Cerebellar cortex (tissue), 1 donor: Measurements from ENCODE around the gene BBC3.
"Not testable (repeated sequence)": the region's sequence is repeated elsewhere in the genome, so short reads cannot be mapped to it uniquely, and the experiment has no call there.

Experiments used
- DNase-seq: peaks from one replicate; pipeline ENCODE4 v3.0.0-alpha.2; 2015; ENCODE audit warnings: low spot score

The BBC3 gene

DNA sequence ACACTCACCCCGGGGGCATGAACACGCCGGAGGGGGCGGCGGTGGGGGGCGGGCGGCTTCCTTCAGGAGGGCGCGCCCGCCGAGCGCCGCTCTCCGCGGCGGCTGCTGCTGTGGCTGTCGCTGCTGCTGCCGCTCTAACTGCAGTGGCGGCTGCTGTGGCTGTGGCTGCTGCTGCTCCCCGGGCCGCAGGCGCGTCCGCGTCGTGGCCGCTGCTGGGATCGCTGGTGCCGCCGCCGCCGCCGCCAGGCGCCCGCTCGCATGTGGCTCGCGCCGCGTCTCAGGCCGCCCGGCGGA, at the start of gene BBC3:
BBC3 (minus strand) TSS at position 279 of the 294 bp plus-strand sequence. CDS start 2,768 bp downstream, outside the sequence.
- no peak for DNase-seq

GRCh38 chr19:47280183-47280797, 49.3 kb upstream of the BBC3 start:
- DNase-seq = peak; percentile 37

- not testable (repeated sequence) for DNase-seq
Measured at GRCh38 chr19:47276513-47276912, 45.5 kb upstream of the BBC3 start.

DNA sequence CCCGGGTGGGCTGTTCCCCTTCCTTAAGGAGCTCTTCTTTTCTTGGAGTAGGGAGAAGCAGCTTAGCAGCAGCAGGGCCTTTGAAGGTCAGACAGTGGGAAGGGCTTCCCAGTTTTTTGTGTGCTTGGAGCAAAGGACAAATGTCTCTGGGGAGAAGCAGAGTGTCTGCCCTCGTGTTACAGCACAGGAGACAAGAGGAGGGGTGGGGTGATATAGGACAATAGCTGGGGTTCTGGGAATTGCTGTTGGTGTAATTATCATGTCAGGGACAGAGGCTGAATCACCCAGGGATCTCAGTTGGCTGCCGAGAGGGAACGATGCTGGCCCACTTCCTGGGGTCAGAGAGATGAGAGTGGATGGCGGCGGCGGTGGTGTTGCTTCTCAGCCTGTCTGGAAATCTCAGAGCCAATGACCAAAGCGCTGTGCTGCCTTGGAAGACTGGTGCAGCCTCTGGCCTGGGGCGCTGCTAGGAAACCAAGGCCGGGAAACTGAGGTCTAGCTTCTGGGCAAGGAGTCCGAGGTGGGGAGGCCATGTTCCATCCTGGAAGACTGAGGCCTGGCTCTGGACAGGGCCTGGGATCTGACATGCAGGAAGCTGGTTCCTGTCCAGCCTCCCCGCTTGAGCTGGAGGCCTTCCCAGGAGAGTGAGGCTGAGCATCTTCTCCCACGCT, 44.9 kb upstream of the BBC3 start:
- peak; percentile 29 for DNase-seq

DNA sequence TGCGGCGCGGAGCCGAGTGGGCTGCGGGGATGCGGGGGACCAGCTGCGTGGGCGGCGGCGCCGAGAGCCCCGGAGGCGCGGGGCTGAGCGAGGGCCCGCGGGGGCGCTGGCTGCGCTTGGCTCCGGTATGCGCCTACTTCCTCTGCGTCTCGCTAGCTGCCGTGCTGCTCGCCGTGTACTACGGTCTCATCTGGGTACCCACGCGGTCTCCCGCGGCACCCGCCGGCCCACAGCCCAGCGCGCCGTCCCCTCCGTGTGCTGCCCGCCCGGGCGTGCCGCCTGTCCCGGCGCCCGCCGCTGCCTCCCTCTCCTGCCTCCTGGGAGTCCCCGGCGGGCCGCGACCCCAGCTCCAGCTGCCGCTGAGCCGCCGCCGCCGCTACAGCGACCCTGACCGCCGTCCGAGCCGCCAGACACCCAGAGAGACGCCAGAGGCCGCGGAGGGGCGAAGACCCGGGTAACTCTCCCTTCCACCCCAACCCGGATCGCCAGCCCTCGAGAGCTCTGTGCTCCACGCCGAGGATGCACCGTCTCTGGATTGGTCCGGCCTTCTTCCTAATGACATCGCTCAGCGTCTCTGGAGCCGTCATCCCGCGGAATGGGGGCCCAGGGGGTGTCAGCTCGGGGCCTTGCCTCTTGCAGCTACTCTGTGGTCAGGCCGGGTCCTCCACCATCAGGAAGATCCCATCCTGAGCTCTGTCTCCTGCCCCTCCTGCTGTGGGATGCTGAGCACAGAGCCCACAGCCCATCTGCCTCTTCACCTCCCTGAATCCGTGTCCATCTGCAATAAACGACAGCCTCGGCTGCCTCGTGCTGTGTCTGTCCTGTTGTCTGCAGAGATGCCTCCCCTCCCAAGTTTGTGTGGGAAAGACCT, 44.1 kb upstream of the BBC3 start:
- DNase-seq = peak; percentile 40

GRCh38 chr19:47274071-47274890, 43.3 kb upstream of the BBC3 start, which contains the start of gene INAFM1:
TSS of gene INAFM1 (plus strand) at chr19:47274885. CDS start at chr19:47274920, 35 bp downstream.
- peak; percentile 93 for DNase-seq

DNA sequence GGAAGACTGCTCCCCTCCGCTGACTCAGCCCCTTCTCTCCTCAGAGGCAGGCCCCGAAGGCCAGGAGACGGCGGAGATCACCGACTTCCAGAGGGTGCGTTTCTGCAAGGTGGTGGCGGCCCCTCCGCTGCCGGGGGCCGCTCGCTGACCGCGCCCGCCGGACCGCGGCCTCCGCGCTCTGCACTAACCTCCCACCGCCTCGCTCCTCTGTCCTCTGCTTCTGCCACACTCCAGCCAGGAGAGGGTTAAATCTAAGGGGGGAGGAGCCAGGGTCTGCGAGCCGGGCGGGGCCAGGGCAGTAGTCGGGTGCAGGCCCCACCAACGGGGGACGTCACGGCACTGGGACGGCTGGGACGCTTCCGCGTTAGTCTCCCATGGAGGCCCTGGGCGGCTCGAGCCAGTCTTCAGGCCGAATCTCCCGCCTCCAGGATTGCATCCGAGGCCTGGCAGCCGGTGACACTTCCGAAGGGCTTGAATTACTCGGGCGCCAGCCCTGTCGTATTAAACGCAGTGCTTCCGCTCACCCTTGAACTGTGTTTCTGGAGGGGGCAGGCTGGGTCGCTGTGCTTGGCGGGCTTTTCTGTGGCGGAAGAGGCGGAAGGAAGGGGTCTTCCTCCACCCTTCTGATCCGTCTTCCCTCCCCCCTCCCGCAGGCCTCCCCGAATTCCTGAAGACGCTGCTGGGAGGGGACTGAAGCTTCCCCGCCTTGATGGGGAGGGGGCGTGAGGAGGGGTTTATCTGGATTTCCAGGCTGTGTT, 42.5 kb upstream of the BBC3 start:
- peak; percentile 95 for DNase-seq

- peak; percentile 59 for DNase-seq
Measured at GRCh38 chr19:47272448-47273312, 41.7 kb upstream of the BBC3 start.

GRCh38 chr19:47271949-47272348, 41.0 kb upstream of the BBC3 start:
- DNase-seq = no peak

GRCh38 chr19:47270408-47270807, 39.4 kb upstream of the BBC3 start:
- DNase-seq = no peak

GRCh38 chr19:47269596-47269995, 38.6 kb upstream of the BBC3 start:
- no peak for DNase-seq

DNA sequence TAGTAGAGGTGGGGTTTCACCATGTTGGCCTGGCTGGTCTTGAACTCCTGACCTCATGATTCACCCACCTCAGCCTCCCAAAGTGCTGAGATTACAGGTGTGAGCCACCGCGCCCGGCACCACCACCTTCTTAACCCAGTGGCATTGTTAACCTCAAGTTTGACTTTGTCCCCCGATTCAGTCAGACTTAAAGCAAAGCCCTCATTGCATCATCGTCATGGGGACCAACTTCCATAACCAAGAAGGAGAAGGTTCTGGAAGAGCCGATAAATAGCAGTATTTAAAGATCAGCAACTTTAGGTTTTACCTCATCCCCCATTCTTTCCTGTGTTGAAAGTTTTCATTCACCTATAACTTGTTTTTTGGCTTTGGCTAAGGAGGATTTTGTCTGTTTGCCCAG, 37.0 kb upstream of the BBC3 start:
- no peak for DNase-seq

DNA sequence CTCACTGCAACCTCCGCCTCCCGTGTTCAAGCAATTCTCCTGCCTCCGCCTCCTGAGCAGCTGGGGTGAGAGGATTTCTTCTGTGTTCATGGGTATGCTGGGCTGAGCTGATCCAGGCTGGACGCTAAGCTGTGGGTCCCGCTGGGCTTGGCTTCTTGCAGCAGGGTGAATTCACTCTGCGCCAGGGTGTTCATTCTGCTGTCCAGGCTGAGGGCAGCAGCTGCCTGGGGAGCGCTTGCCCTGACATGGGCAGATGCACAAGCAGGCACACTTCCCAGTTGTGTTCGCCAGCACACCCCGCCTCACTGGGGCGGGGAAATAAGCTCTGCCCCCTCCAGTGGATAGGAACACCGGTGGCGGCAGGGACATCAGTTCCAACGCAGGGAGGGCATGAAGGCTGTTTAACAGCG, 36.4 kb upstream of the BBC3 start:
- no peak for DNase-seq

DNA sequence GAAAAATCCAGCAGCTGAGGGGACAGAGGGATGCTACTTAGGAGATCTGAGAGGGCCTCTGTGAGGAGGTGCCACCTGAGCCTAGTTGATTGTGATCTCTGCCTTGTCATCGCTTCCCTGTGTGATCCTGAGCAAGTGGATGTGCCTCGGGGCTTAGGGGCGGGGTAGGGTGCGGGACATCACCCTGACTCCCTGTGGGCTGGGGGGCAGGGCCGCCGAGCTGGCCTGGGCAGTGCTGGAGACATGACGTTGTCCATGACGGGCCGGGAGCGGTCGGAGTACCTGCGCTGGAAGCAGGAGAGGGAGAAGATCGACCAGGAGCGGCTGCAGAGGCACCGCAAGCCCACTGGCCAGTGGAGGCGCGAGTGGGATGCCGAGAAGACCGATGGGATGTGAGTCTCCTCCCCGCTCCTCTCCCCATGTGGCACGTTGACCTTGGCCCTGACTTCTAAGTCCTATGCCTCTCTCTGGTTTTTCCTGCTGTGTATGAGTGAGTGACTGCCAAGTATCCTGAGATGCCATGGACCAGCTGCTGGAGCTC, 35.5 kb upstream of the BBC3 start:
- no peak for DNase-seq

- no peak for DNase-seq
Measured at GRCh38 chr19:47264629-47265028, 33.6 kb upstream of the BBC3 start.

DNA sequence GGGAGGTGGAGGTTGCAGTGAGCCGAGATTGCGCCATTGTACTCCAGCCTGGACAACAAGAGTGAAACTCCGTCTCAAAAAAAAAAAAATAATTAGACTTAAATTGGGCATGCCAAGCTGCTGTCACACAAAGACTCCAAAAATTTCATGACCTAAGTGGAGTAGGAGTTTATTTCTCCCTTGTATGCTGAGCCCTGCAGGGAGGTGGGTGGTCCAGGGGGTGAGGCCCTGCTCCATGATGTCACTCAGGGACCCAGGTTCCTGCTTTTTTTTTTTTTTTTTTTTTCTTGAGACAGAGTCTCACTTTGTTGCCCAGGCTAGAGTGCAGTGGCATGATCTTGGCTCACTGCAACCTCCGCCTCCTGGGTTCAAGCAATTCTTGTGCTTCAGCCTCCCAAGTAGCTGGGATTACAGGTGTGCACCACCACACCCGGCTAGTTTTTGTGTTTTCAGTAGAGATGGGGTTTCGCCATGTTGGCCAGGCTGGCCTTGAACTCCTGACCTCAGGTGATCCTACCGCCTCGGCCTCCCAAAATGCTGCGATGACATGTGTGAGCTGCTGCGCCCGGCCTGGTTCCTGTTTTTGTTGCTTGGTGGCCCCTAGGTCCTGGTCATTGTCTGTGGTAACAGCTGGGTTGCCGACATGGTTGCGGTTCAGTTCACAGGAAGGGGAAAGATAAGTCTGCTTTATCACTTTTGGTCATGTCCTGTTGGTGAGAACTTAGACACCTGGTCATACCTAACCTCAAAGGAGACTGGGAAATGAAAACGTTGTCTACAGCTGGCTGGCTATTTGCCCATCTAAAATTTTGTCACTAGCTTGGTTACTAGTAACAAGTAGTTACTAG, 31.2 kb upstream of the BBC3 start:
- not testable (repeated sequence) for DNase-seq

- no peak for DNase-seq
Measured at GRCh38 chr19:47260476-47260875, 29.5 kb upstream of the BBC3 start.

DNA sequence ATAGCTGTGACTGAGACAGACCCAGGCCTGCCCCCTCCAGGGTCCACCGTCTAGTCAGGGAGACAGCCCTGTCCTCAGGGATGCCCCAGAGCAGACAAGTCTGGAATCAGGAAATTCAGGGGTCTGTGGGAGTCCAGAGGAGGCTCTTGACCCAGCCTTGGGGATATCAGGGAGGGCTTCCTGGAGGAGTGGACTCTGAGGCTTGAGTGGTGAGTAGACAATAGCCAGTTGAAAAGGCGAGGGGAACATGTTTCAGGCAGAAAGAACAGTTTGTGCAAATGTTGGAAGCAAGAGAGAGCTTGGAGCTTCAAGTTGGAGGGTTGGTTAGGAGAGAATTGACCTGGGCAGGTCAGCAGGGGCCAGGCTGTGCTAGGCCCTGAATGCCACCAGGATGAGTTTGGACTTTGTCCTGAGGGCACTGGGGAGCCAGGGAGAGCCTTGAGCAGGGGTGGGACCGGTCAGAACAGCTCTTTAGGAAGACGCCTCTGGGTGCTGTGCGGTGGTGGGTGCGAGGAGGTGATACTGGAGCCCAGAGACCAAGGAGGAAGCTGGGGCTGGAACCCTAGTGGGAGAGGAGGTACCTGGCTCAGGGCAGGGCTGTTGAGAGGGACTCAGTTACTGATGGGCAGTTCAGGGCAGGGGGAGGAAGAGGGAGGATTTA, 28.0 kb upstream of the BBC3 start:
- no peak for DNase-seq

DNA sequence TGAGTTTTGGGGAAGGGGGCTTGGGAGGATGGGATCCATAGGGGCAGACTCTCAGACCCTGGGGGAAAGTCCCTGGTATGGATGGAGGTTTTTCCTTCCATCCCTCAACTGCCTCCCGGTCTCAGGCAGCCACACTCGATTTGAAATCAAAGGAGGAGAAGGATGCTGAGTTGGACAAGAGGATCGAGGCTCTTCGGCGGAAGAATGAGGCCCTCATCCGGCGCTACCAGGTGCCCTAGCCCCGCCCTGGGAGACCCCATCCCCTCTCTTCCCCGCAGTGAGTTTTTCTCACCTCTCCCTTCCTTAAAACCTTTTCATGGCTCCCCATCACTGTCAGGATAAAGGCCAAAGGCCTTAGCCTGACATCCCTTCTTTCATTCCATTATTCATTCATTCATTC, 27.4 kb upstream of the BBC3 start:
- DNase-seq = no peak
